GM21737 (cell line): ENCODE measurements around the gene PDE6C.
"Not testable (repeated sequence)": the region's sequence is repeated elsewhere in the genome, so short reads cannot be mapped to it uniquely, and the experiment has no call there.

Experiments used
- ATAC-seq: cut with Tn5 transposase; IDR thresholded peaks from one replicate; pipeline ENCODE4 v1.9.1; 2021; ENCODE audit warnings: mild to moderate bottlenecking, moderate library complexity; ENCODE audit not compliant: unreplicated experiment

Gene PDE6C

DNA sequence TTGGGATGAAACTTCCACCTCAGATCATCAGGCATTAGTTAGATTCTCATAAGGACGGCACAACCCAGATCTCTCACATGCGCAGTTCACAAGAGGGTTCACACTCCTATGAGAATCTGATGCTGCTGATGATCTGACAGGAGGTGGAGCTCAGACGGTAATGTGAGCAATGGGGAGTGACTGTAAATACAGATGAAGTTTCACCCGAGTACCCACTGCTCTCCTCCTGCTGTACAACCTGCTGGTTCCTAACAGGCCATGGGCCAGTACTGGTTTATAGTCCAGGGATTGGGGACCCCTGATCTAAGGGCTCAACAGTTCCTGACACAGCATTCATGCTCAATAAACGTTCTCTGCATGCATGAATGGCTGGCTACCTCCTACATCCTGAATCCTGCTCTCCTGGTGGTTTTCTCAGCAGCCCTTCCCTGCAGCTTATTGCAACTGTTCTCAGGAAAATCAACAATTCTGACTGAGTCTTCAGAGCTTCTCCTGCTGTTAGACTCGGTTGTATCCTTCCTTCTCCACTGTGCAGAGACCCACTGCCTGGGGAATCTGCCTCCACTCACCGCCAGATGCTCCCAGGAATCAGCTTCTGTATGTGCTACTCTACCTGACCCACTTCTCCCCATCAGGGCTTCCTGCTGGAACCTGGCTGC lies 17.4 kb downstream of the PDE6C start:
- ATAC-seq = no peak

DNA sequence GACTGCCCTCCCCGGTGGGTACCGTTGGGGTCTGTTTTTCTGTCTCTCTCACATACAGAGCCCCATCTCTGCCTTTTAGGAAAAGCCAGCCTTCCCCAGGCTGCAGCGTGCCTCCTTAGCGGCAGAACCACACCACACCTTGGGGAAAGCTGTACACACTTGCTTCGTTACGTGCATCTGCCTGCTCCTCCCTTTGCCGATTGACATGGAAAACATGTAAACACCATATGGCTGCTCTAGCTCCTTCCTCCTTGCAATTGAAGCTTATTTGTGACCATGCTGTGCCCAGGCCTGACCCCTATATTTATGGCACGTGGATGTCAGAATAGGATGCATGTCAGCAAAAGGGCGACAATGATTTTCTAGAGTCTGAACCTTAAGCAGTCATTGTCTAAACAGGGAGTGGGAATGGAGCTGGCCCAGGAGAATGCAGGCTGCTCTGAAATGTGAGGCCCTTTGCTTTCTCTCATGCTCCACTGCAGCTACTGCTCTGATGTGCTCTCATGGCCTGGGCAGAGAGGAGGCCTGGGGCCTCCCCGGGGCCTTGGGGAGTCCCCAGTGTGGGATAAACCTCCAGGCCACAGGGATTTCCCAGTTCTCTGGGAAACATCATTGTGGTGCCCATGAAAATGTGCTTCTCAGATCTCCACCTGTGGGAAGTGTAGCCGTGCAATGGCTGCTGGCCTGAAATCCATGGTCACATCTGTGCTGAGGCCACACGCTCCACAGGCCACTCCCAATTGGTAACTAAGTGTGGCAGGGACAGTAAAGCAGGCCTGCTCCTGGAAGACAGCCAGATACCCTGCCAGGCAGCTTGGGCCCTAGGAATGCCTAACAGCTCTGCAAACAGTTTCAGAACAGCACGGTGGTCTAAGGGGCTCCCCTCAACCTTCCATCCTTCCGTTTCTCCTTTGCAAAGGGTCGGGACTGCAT lies 18.6 kb downstream of the PDE6C start:
- ATAC-seq = no peak

DNA sequence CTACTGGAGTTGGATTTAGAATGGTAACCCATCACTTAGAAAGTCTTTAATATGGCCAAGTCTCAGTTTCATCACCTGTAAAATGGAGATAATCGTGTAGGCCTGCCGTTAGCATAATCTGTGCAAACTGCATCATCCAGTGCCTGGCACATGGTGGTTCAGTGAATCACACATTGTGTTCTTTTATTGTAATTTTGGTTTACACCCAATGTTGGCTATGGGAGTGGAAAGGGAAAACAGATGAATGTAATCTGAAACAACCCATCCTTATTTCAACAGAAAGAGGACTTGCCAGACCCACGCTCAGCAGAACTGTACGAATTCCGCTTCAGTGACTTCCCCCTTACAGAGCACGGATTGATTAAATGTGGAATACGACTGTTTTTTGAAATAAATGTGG lies 27.5 kb downstream of the PDE6C start:
- ATAC-seq = no peak

DNA sequence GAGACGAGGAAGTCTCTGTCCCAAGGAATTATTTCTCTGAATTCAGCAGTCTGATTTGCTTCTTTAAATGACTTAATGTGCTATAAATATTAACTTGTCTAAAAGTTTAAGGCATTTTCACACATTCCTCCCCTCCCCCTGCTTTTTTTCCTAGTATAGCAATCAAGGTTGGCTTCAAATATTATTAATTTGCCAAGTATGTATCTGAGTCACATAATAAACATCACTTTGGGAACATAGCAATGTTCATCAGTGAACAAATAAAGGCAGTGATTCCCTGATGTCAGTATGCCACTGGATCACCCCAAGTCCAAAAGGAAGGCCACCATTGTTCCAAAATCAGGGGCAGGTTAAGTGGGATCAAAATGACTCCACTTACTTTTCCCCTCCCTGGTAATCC lies 40.5 kb downstream of the PDE6C start:
- no peak for ATAC-seq

DNA sequence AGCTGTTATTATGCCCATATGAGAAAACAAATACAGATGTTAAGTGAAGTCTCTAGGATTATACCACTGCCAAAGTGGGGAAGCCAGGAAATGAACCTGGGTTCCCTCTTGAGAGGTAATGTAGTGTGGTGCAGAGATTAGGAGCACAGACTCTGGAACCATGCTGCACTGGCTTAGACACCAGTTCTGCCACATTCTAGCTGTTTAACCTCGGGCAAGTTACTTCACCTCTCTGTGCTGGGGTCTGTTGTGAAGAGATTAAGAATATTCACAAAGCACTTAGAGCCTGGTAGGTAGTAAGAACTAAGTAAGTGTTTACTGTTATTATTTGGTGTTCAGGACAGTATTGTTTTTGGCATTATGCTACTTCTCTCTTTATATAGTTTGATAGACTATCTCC lies 41.9 kb downstream of the PDE6C start:
- no peak for ATAC-seq

DNA sequence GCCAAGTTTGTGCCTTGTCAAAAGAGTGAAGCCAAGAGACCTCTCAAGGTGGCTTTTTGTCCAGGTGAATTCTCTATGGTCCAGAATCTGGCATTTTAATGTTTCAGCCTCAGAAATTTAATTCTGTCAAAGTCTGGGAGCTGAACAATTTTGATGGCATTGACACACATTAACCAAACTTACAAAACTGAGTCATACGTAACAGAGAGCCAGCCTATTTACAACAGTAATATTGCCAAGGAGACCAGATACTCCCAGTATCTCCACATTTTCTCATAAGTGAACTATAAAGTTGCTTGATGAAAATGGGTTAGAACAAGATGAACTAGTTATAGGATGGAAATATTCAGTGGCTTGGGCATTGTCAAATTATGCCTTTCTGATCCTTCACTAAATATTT lies 43.8 kb downstream of the PDE6C start:
- ATAC-seq = no peak

DNA sequence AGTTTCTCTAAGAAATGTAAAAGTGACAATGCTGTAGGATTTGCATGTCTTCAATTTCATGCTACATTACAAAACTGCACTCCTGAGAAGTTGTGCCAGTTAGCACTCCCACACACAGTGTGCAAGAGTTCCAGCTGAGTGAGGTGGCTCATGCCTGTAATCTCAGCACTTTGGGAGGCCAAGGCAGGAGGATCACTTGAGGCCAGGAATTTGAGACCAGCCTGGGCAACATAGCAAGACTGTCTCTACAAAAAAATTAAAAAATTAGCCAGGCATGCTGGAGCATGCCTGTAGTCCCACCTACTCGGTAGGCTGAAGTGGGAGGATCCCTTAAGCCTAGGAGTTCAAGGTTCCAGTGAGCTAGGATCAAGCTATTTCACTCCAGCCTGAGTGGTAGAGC lies 45.4 kb downstream of the PDE6C start:
- no peak for ATAC-seq

DNA sequence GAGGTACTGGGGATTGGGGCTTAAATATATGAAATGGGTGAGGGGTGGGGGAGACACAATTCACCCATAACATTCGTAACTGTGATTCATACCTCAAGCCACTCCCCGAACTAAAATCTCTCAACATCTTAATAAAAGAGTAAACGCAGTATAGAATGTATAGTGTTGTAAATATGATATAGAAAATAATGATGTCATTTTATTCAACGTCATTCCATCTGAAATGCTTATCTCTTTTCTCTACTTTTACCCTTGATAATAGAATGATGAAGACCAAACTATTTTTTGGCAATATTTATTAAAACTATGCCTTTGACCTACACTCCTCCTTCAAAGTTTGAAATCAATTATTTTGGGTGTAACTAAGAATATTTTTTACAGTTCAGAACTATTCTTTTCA lies 53.7 kb downstream of the PDE6C start:
- ATAC-seq = no peak

DNA sequence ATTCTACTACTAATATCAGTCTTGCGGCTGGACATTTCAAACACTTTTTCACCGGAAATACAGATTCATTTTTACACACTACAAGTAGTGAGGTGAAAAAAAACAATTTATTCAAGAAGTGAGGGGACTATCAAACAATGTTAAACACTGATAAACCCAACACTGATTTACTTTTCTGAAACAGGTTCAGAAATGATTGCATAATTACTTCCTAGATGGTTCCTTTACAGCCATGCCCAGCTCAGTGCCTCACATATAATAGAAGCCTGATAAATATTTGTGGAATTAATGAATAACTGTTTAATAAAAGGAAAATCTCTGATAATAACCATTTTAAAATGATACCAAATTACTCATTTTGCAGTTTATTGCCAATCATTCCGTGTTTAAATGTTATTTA lies 55.5 kb downstream of the PDE6C start:
- no peak for ATAC-seq

DNA sequence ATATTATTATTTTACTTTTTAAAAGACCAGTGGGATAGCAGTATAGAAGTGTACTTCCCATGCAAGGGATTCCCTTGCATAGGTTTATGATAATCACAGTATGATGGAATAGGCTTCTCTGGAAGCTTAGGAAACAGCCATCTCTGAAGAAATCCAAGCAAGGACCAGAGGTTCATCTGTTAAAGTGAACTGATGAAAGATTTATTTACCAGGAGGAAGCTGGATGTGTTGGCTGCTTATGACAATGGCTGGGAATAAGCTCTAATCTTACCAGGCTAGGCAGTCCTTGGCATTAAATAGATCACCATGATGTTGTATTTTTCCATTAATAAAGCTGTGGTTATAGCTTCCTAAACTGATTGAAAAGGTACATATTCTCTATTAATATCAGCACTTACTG lies 58.0 kb downstream of the PDE6C start:
- no peak for ATAC-seq

DNA sequence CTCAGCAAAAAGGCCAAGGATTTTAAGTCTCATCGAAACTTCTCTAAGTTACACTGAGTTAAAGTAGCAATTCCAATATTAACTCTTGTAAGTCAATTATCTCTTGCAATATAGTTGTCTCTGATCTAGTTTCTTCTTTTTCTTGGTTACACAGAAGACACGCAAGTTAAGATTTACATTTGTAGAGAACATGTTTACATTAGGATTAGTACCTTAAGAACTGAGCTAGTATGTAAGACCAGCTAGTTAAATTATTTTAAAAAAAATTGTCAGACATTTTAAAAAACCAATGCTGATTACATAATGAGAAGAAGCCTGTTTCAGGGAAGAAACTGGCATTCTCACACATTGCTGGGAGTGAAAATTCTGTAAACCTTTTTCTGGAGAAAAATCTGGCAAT lies 58.7 kb downstream of the PDE6C start:
- no peak for ATAC-seq

DNA sequence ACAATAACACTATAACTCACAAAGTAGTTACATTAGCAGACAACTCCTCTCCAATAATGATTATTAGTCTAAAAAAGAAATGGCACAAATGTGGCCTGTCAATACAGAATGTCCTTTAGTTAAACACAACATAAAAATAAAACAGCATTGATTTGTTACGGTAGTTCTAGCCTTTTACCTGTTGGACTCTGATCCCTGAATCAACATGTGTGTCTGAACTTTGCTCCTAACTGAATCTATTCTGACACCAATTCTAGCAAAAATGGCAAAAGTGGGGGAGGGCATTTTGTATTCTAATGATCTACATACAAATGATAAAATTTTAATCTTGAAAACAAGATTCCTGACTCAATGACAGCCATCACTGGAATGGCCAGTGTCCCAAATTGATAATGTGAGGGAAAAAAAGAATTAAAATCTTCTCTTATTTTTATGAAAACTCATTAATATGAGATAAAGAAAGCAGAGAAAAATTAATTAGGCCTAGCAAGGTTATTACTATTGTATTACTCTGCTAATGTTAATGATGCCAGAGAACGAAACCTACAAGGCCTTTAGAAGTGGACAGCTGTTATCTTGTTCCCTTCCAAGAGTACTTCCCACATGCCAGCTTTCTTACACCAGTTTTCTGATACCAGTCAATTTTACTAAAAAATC lies 59.8 kb downstream of the PDE6C start:
- no peak for ATAC-seq

DNA sequence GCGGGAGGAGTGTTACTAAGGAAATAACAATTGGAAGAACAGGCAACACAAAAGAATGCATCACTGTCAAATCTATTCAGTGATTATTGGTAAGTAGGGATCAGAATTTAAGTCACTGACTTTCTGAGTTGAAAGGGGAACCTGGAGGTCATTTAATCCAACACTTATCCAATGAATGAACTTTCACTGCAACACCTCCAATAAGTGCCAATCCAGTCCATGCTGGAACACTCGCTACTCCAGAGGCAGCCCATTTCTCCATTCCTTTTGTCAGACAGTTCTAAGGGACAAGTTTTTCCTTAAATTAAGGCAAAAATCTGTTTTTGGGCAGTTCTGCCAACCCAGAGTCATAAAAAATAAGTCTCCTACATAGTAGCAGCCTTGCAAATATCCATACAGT lies 60.6 kb downstream of the PDE6C start:
- ATAC-seq = no peak

DNA sequence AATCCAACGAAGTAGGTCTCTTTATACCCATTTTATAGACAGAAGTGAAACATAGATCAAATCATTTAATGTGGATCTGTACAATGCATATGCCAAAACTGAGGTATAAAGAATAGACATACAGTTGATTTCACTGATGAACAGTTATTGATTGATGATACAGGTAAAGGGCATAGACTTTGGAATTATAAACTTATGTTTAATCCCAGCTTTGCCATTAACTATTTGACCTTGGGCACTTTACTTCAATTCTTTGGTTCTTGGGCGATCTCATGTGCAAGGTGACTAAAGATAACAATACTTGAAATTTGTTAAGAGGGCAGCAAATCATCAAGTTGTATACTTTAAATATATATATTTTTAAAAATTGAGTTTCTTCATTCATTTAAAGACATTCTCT lies 61.5 kb downstream of the PDE6C start:
- no peak for ATAC-seq

DNA sequence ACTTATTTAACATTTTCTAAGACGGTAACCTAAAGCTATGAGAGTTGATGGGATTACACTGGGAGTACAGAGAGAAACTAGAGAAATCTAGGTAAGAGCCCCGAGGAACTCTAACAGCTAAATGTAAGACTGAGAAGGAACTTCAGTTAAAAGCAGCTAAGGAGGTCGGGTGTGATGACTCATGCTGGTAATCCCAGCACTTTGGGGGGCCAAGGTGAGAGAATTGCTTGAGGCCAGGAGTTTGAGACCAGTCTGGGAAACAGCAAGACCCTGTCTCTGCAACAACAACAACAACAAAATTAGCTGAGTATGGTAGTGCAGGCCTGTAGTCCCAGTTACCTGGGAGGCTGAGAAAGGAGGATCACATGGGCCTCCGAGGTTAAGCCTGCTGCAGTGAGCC lies 66.0 kb downstream of the PDE6C start:
- ATAC-seq = no peak

DNA sequence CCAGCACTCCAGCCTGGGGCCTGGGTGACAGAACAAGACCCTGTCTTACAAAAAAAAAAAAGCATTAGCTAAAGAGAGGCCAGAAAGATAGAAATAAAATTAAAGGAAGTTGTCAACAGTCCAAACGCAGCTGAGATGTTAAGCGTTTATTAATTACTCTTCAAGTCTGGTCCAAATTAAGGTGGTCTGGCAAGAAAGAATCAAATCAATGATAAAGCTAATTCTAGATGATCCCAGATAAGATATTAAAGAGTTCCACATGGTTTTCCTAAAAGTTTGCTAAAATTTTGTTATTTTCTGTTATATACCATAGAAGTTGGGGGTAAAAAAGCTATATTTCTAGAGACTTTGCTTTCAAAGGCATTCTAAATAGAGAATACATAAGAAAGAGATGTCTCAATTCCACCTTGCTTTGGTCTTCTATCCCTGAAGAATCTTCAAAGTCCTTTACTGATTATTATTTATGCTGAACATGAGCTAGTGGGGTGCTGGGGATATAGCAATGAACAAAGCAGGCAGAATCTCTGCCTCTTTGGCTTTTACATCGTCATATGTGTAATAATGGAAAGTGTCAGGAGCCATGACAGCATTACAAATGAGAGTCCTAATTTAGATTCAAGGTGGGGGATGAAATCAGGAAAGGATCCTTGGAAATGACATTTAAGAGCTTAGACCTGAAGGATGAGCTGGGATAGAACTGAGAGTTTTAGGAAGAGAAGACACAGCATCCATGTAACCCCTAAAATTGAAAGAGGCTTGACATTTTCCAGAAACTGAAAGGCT lies 66.7 kb downstream of the PDE6C start:
- no peak for ATAC-seq

DNA sequence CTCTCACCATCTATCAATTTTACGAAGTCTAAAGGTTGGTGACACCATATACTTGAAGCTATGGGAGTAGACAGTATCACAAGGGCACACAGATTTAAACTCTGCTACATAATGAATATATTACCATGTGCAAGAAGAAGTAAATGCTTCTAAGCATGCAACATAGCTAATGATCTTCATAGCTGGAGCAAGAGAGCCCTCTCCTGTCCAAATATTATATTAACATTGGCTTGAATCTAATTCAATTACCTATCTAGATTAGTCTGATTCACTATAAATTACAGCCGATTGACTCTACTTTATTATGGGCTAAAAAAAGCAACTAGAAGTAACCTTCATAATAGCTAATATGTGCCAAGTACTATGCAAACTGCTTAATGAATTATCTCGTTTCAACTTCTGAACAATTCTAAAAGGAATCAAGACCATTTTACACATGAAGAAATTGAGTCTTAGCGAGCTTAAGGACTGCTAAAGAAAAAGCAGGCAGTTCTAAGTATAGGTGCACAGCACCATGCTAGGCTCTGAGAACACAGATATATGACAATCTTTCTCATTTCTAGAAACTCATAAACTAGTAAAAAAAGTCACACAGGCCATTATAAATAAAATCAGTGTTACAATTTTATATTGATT lies 68.2 kb downstream of the PDE6C start:
- ATAC-seq = no peak

DNA sequence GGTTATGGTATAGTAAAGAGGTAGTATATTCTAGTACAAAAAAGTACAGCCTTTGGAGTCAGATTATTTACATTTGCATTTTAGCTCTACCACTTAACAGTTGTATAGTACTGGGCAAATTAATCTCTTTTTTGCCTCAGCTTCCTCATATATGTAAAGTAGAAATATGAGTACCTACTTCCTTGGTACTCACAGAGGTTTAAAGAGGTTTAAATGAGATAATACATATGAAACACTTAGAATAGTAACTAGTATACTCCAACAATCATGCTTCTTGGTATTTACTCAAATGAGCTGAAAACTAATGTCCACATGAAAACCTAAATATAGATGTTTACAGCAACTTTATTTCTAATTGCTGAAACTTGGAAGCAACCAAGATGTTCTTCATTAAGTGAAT lies 75.4 kb downstream of the PDE6C start:
- no peak for ATAC-seq

DNA sequence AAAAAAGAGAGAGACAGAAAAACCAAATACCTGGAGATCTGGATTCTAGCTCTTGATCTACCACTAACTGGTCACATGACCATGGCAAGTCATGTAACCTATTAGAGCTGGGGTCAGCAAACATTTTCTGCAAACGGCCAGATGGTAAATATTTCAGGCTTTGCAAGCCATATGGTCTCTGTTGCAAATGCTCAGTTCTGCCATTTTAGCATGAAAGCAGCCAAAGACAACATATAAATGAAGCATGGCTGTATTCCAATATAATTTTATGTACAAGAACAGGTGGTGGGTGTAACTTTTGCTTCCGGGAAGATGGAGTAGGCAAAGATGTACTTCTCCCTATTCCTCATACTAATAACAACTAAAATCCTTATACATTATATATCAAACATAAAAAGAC lies 83.4 kb downstream of the PDE6C start:
- ATAC-seq = no peak

DNA sequence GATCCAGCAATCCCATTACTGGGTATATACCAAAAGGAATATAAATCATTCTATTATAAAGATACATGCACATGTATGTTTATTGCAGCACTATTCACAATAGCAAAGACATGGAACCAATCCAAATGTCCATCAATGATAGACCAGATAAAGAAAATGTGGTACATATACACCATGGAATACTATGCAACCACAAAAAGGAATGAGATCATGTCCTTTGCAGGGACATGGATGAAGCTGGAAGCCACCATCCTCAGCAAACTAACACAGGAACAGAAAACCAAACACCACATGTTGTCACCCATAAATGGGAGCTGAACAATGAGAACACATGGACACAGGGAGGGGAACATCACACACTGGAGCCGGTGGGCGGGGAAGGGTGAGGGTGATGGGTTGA lies 84.2 kb downstream of the PDE6C start:
- ATAC-seq = not testable (repeated sequence)

DNA sequence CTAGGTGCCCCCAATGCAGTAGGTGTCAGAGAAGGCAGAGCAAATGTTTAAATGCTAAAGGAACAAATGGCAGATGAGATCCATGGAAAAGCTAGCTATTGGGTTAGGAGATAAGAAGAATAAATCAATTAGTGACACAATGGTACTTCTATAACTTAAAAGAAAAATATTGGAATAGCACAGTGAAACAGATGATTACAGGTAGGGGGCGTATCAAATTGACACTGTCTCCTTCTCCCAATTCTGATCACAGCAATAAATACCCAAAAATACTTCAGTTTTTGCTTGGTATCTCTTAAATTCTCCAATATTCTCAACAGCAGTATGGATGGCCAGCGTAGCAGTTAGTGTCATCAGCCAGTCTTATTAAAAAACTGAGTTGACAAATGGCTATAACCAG lies 84.9 kb downstream of the PDE6C start:
- ATAC-seq = no peak
